ENCODE data around the gene GLCCI1.
"Not testable (repeated sequence)": the region's sequence is repeated elsewhere in the genome, so short reads cannot be mapped to it uniquely, and the experiment has no call there.

Gene GLCCI1

DNA sequence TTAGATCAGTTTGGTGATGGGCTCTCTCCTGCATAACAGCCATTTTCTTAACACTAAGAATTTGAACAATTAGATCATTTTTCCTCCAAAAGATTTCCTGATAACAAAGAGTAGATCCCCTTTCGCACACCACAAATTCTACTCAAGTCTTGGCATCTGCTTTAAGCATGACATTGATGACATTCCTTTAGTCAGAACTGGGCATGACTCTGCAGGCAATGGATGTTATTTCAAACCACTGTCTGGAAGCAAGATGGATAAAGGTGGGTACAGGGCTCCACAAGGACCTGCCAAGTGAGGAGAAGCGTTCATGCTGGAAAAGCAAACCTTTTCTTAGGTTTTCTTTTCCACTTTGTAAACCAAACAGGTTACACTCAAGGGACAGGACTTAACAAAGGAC lies 123.5 kb downstream of the GLCCI1 start:
- Histone ChIP-seq H3K27me3 (ENCODE audit: low read length) (no peaks in the 10 kb centered on the region), H4K20me1 (ENCODE audit: low read depth, low read length) (no peaks in the 10 kb centered on the region), H3K9ac (ENCODE audit: low read length) (no peak overlapping the region), H3K4me2 (ENCODE audit: low read depth, low read length, poor library complexity, severe bottlenecking) (no peak overlapping the region), H3K79me2 (ENCODE audit: insufficient read depth, low read length) (no peaks in the 10 kb centered on the region), H3K4me3 (ENCODE audit: insufficient read depth, low read length, poor library complexity, severe bottlenecking) (no peak overlapping the region), H3K27ac (ENCODE audit: low read depth, low read length) (no peak overlapping the region), H3K9me3 (ENCODE audit: insufficient read depth, low read length) (no peaks in the 10 kb centered on the region), H3K9me2 (replicated peaks; ENCODE audit: insufficient read depth, low read length) (no peaks in the 10 kb centered on the region), H3K36me3 (ENCODE audit: low read length) (no peaks in the 10 kb centered on the region), H3F3A (ENCODE audit: insufficient read depth) (no peaks in the 10 kb centered on the region), H2AFZ (ENCODE audit: low read depth, low read length, severe bottlenecking) (no peak overlapping the region)
- TF ChIP-seq EZH2phosphoT487 (conservative IDR thresholded peaks at IDR 0.05; ENCODE audit: low read length) = no peak
- no peak for TF ChIP-seq CTCF (IDR thresholded peaks at IDR 0.05; ENCODE audit: insufficient read depth, low read length, poor library complexity, severe bottlenecking)

GRCh38 chr7:8094164-8095140 lies 125.9 kb downstream of the GLCCI1 start:
- Histone ChIP-seq H3K9ac (ENCODE audit: low read length) (no peak overlapping the region), H3K9me3 (ENCODE audit: insufficient read depth, low read length) (no peaks in the 10 kb centered on the region), H3K4me3 (ENCODE audit: insufficient read depth, low read length, poor library complexity, severe bottlenecking) (no peak overlapping the region), H2AFZ (ENCODE audit: low read depth, low read length, severe bottlenecking) (no peak overlapping the region), H3F3A (ENCODE audit: insufficient read depth) (no peaks in the 10 kb centered on the region), H3K9me2 (replicated peaks; ENCODE audit: insufficient read depth, low read length) (no peaks in the 10 kb centered on the region), H3K27ac (ENCODE audit: low read depth, low read length) (no peak overlapping the region), H4K20me1 (ENCODE audit: low read depth, low read length) (no peaks in the 10 kb centered on the region), H3K79me2 (ENCODE audit: insufficient read depth, low read length) (no peaks in the 10 kb centered on the region), H3K27me3 (ENCODE audit: low read length) (no peaks in the 10 kb centered on the region), H3K4me2 (ENCODE audit: low read depth, low read length, poor library complexity, severe bottlenecking) (no peak overlapping the region), H3K36me3 (ENCODE audit: low read length) (no peaks in the 10 kb centered on the region)
- no peak for TF ChIP-seq EZH2phosphoT487 (conservative IDR thresholded peaks at IDR 0.05; ENCODE audit: low read length)
- no peak for TF ChIP-seq CTCF (IDR thresholded peaks at IDR 0.05; ENCODE audit: insufficient read depth, low read length, poor library complexity, severe bottlenecking)

GRCh38 chr7:8101292-8101691 lies 132.7 kb downstream of the GLCCI1 start:
- H3K27me3 ChIP-seq (ENCODE audit: low read length); H3K4me2 ChIP-seq (ENCODE audit: low read depth, low read length, poor library complexity, severe bottlenecking); H3K9me2 ChIP-seq (replicated peaks; ENCODE audit: insufficient read depth, low read length); H3F3A ChIP-seq (ENCODE audit: insufficient read depth); H3K36me3 ChIP-seq (ENCODE audit: low read length); H4K20me1 ChIP-seq (ENCODE audit: low read depth, low read length); H3K9me3 ChIP-seq (ENCODE audit: insufficient read depth, low read length); H3K79me2 ChIP-seq (ENCODE audit: insufficient read depth, low read length); H2AFZ ChIP-seq (ENCODE audit: low read depth, low read length, severe bottlenecking); H3K9ac ChIP-seq (ENCODE audit: low read length); H3K27ac ChIP-seq (ENCODE audit: low read depth, low read length); H3K4me3 ChIP-seq (ENCODE audit: insufficient read depth, low read length, poor library complexity, severe bottlenecking): not testable (repeated sequence)

- no peaks in the 10 kb centered on the region for H3K27me3 ChIP-seq (ENCODE audit: low read length)
- H4K20me1 ChIP-seq (ENCODE audit: low read depth, low read length) = no peaks in the 10 kb centered on the region
- H3K9me2 ChIP-seq (replicated peaks; ENCODE audit: insufficient read depth, low read length) = no peaks in the 10 kb centered on the region
- H2AFZ ChIP-seq (ENCODE audit: low read depth, low read length, severe bottlenecking) = no peak overlapping the region
- H3K4me2 ChIP-seq (ENCODE audit: low read depth, low read length, poor library complexity, severe bottlenecking) = no peak overlapping the region
- no peaks in the 10 kb centered on the region for H3F3A ChIP-seq (ENCODE audit: insufficient read depth)
- no peaks in the 10 kb centered on the region for H3K9me3 ChIP-seq (ENCODE audit: insufficient read depth, low read length)
- H3K36me3 ChIP-seq (ENCODE audit: low read length) = no peaks in the 10 kb centered on the region
- no peak overlapping the region for H3K27ac ChIP-seq (ENCODE audit: low read depth, low read length)
- H3K4me3 ChIP-seq (ENCODE audit: insufficient read depth, low read length, poor library complexity, severe bottlenecking) = no peak overlapping the region
- TF ChIP-seq EZH2phosphoT487 (conservative IDR thresholded peaks at IDR 0.05; ENCODE audit: low read length) (no peak), CTCF (IDR thresholded peaks at IDR 0.05; ENCODE audit: insufficient read depth, low read length, poor library complexity, severe bottlenecking) (no peak)
- H3K79me2 ChIP-seq (ENCODE audit: insufficient read depth, low read length) = no peaks in the 10 kb centered on the region
- H3K9ac ChIP-seq (ENCODE audit: low read length) = no peak overlapping the region
These were observed 134.7 kb downstream of the GLCCI1 start for GRCh38 chr7:8103282-8103681.
